ENCODE measurements around the gene SHLD2. TPM values are rescaled to one million over a fixed set of nuclear protein-coding genes. Genes with fewer than 3 reads are reported as not detected.
"Not testable (repeated sequence)": the region's sequence is repeated elsewhere in the genome, so short reads cannot be mapped to it uniquely, and the experiment has no call there.

SHLD2 gene
- total RNA-seq, 4 donors from 2014 or later = 28.9 to 69.5 (median 37.2) TPM

DNA sequence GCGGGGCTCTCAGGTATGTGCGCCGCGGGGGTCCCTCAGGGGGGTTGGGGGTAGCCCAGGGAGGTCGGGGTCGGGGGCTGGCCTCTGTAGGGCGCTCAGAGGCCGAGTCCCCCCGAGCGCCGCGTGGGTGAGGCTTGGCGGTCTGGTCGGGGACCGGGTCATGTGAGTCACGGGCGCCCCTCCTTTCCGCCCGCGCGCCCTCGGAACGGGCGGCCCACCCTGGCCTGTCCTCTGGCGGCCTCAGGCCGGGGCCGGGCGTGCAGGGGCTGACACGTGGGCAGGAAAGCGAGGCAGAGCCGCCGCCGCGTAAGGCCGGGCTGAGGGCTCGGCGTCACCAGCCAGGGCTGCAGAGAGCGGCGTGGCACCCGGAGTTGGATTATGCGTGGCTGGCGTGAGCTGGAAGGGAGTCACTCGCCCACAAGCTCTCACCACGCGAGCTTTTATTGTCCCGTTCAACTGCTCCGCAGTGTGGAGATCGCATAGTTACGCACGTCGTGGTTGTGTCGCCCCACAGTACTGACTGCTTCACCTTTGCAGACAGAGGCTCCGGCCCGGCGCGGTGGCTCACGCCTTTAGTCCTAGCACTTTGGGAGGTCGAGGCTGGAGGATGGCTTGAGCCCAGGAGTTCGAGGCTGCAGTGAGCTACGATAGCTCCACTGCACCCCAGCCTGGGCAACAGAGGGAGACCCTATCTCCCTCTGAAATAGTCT is 385 bp downstream of the SHLD2 start:
- TF ChIP-seq, protein P1, sequence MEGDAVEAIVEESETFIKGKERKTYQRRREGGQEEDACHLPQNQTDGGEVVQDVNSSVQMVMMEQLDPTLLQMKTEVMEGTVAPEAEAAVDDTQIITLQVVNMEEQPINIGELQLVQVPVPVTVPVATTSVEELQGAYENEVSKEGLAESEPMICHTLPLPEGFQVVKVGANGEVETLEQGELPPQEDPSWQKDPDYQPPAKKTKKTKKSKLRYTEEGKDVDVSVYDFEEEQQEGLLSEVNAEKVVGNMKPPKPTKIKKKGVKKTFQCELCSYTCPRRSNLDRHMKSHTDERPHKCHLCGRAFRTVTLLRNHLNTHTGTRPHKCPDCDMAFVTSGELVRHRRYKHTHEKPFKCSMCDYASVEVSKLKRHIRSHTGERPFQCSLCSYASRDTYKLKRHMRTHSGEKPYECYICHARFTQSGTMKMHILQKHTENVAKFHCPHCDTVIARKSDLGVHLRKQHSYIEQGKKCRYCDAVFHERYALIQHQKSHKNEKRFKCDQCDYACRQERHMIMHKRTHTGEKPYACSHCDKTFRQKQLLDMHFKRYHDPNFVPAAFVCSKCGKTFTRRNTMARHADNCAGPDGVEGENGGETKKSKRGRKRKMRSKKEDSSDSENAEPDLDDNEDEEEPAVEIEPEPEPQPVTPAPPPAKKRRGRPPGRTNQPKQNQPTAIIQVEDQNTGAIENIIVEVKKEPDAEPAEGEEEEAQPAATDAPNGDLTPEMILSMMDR (IDR thresholded peaks at IDR 0.05; ENCODE audit: low read depth) = no peak

GRCh38 chr10:87101996-87102395 is 7.0 kb downstream of the SHLD2 start:
- TF ChIP-seq, protein P1 (IDR thresholded peaks at IDR 0.05; ENCODE audit: low read depth) = no peak

DNA sequence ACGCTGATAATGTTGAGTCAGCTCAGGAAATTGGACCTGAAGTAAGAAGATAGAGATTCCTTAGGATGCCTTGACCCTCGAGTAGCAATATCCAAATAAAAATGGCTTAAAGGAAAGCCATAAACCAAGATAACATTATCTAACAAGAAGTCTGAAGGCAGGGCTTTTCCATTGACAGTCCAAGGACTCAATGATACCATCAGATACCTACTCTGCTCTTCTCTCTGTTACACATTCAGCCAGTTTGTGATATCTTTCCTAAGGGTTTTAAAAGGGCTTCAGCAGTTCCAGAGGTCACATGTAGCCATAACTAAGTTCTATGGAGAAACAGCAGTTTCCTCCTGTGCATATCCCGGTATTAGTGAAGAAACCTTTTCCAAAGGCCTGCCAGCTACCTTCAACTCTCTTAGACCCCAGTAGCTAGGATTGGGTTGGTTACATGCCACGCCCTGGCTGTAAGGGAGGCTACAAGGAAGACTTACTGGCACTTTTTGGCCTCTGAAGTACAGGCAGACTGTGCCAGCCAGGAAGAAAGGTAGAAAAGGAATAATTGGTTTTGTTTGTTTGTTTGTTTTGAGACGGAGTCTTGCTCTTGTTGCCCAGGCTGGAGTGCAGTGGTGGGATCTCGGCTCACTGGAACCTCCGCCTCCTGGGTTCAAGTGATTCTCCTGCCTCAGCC is 10.6 kb downstream of the SHLD2 start:
- TF ChIP-seq, protein P1 (IDR thresholded peaks at IDR 0.05; ENCODE audit: low read depth) = no peak

GRCh38 chr10:87225148-87225547 is 130.1 kb downstream of the SHLD2 start, which contains the start of gene NUTM2A:
NUTM2A (plus strand) TSS chr10:87225448; CDS start chr10:87225831, 383 bp downstream.
- TF ChIP-seq, protein P1 (IDR thresholded peaks at IDR 0.05; ENCODE audit: low read depth) = not testable (repeated sequence)

Other genes starting within 250 kb of the SHLD2 start
- 100 to 1,000 TPM in 1 of 4 donors, 10 to 100 TPM in 3; 22.9 to 120 (median 50.6) TPM for gene MMRN2, start 137.6 kb upstream of the SHLD2 start, total RNA-seq
- 100 to 1,000 TPM; 172 to 362 (median 205) TPM for gene SNCG, start 136.6 kb upstream of the SHLD2 start, total RNA-seq
- gene ADIRF, start 126.7 kb upstream of the SHLD2 start, total RNA-seq = 1,000 to 10,000 TPM in 3 of 4 donors, 100 to 1,000 TPM in 1; 826 to 2,196 (median 1,516) TPM
- not detected for gene FAM25A, start 74.9 kb upstream of the SHLD2 start, total RNA-seq
- gene GLUD1, start 363 bp upstream of the SHLD2 start, total RNA-seq = 100 to 1,000 TPM; 127 to 237 (median 183) TPM
- gene NUTM2A, start 130.2 kb downstream of the SHLD2 start, total RNA-seq = 1 to 10 TPM in 1 of 4 donors, under 1 TPM in 3; 0.66 to 1.5 (median 0.83) TPM